Activated CD8-positive, alpha-beta T cell treated with anti-CD3 and anti-CD28 coated beads for 36 hours (primary cell): ENCODE data around the gene TCF4. TPM values are rescaled to one million over a fixed set of nuclear protein-coding genes. Genes with fewer than 3 reads are reported as not detected.

Experiments used
- ATAC-seq: fragments of 200-7000 bp; cut with Tn5 transposase; one replicate; pipeline ENCODE4 v1.10.0; 2021; ENCODE audit warnings: mild to moderate bottlenecking, moderate library complexity
- CTCF ChIA-PET: fragments of 350-600 bp; sonication (Branson Sonifier 250); formaldehyde crosslinking; loops from one replicate; lab custom pipeline; 2021; ENCODE audit warnings: antibody characterized with exemption; lab: Charles Lee
- POLR2A ChIA-PET: fragments of 350-600 bp; sonication (Branson Sonifier 250); formaldehyde crosslinking; loops from one replicate; lab custom pipeline; 2021; ENCODE audit warnings: antibody characterized with exemption; lab: Charles Lee
- DNase-seq: peaks from one replicate; pipeline ENCODE4 v3.0.0-alpha.2; 2020
- H3K27ac Mint-ChIP-seq: one replicate; pipeline ENCODE4 v1.8.0; 2021; ENCODE audit warnings: mild to moderate bottlenecking, mixed read lengths
- H3K27me3 Mint-ChIP-seq: one replicate; pipeline ENCODE4 v1.8.0; 2021; ENCODE audit warnings: mixed read lengths
- H3K36me3 Mint-ChIP-seq: one replicate; pipeline ENCODE4 v1.8.0; 2021; ENCODE audit warnings: low read depth, mixed read lengths
- H3K4me1 Mint-ChIP-seq: one replicate; pipeline ENCODE4 v1.8.0; 2021; ENCODE audit warnings: low read depth, mixed read lengths
- H3K4me3 Mint-ChIP-seq: one replicate; pipeline ENCODE4 v1.8.0; 2021; ENCODE audit warnings: mild to moderate bottlenecking, moderate library complexity, mixed read lengths
- H3K9me3 Mint-ChIP-seq: one replicate; pipeline ENCODE4 v1.8.0; 2021; ENCODE audit warnings: mixed read lengths
- CTCF ChIP-seq: fragments of 200-600 bp; IDR thresholded peaks from one replicate; pipeline ENCODE4 v1.8.0; 2022; ENCODE audit warnings: antibody characterized with exemption, mild to moderate bottlenecking
- intact Hi-C: fragments of 100-400 bp; cut with micrococcal nuclease; formaldehyde crosslinking; loops from one replicate; pipeline ENCODE4 v1.10.0; 2022
- total RNA-seq, 2 experiments: library from RNA; stranded (reverse); gene quantifications; one replicate each; pipeline ENCODE4 v1.2.3, GENCODE V29; 2021

Gene TCF4
- total RNA-seq, 2 experiments from 2014 or later: 1.2 to 1.4 TPM

- intact Hi-C loops: no loop called here
- no peak overlapping the region for H3K27ac Mint-ChIP-seq
- no peaks in the 10 kb centered on the region for H3K4me1 Mint-ChIP-seq
- no peak for DNase-seq
- H3K4me3 Mint-ChIP-seq: no peak overlapping the region
- ChIA-PET POLR2A (no interaction called here), CTCF (interaction anchor here (1.0 kb wide), 1 partner anchor 9 kb away, joined by 3 read pairs; no protein-coding TSS in a partner anchor)
- no peak for ATAC-seq
- no peak for TF ChIP-seq CTCF
- no peaks in the 10 kb centered on the region for H3K27me3 Mint-ChIP-seq
- no peaks in the 10 kb centered on the region for H3K36me3 Mint-ChIP-seq
- H3K9me3 Mint-ChIP-seq: no peaks in the 10 kb centered on the region
Observed at GRCh38 chr18:55227771-55228170, 360.2 kb downstream of the TCF4 start.

GRCh38 chr18:55226044-55226443 lies 361.9 kb downstream of the TCF4 start:
- no peaks in the 10 kb centered on the region for H3K9me3 Mint-ChIP-seq
- no peak for TF ChIP-seq CTCF
- no peaks in the 10 kb centered on the region for H3K4me1 Mint-ChIP-seq
- CTCF ChIA-PET: interaction anchor here (0.7 to 1.4 kb wide), 2 partner anchors 9 to 26 kb away, joined by 3 to 5 read pairs; no protein-coding TSS in a partner anchor
- no peak overlapping the region for H3K27ac Mint-ChIP-seq
- intact Hi-C loops: no loop called here
- H3K36me3 Mint-ChIP-seq: no peaks in the 10 kb centered on the region
- H3K4me3 Mint-ChIP-seq: no peak overlapping the region
- ATAC-seq (no peak), DNase-seq (no peak)
- H3K27me3 Mint-ChIP-seq: no peaks in the 10 kb centered on the region
- POLR2A ChIA-PET: no interaction called here

- Mint-ChIP-seq H3K36me3 (no peaks in the 10 kb centered on the region), H3K9me3 (no peaks in the 10 kb centered on the region), H3K27me3 (no peaks in the 10 kb centered on the region), H3K4me3 (no peak overlapping the region), H3K4me1 (no peaks in the 10 kb centered on the region), H3K27ac (no peak overlapping the region)
- no peak for ATAC-seq
- DNase-seq: no peak
- ChIA-PET POLR2A (interaction anchor here (0.6 kb wide), 1 partner anchor 804 kb away, joined by 3 read pairs; no protein-coding TSS in a partner anchor), CTCF (interaction anchor here (2.2 kb wide), 1 partner anchor 11 kb away, joined by 11 read pairs; no protein-coding TSS in a partner anchor)
- no peak for TF ChIP-seq CTCF
- intact Hi-C loops: no loop called here
Observed at GRCh38 chr18:55224086-55224625, 363.8 kb downstream of the TCF4 start.

- CTCF ChIA-PET: no interaction called here
- intact Hi-C loops: no loop called here
- Mint-ChIP-seq H3K4me1 (no peaks in the 10 kb centered on the region), H3K27me3 (peaks cover 2% of the 10 kb centered on the region), H3K27ac (no peak overlapping the region), H3K9me3 (no peaks in the 10 kb centered on the region), H3K4me3 (no peak overlapping the region), H3K36me3 (no peaks in the 10 kb centered on the region)
- no peak for TF ChIP-seq CTCF
- ATAC-seq: no peak
- no peak for DNase-seq
- POLR2A ChIA-PET: no interaction called here
Observed at GRCh38 chr18:55221622-55222021, 366.4 kb downstream of the TCF4 start.

GRCh38 chr18:55220523-55220922 lies 367.5 kb downstream of the TCF4 start:
- DNase-seq (no peak), ATAC-seq (no peak)
- Mint-ChIP-seq H3K4me1 (no peaks in the 10 kb centered on the region), H3K4me3 (no peak overlapping the region), H3K36me3 (no peaks in the 10 kb centered on the region), H3K27me3 (peaks cover 2% of the 10 kb centered on the region), H3K27ac (no peak overlapping the region), H3K9me3 (no peaks in the 10 kb centered on the region)
- TF ChIP-seq CTCF: no peak
- intact Hi-C loops: no loop called here
- POLR2A ChIA-PET: no interaction called here
- CTCF ChIA-PET: no interaction called here
